SK-N-SH treated with all-trans-retinoic acid at 6 μM for 48 hours (cell line): ENCODE data around the gene IQSEC1.
A peak's percentile ranks its signal among the peaks of the same experiment; 100 is the strongest.

ENCODE experiments used
- ATAC-seq: fragments of 200-7000 bp; cut with Tn5 transposase; 3 replicates; pipeline ENCODE4 v1.9.1; 2020; ENCODE audit warnings: mild to moderate bottlenecking, moderate library complexity
- ARNTL ChIP-seq: fragments of 450-650 bp; formaldehyde crosslinking; IDR thresholded peaks from 2 replicates; pipeline ENCODE4 v1.5.0; 2020; ENCODE audit warnings: low read depth, mild to moderate bottlenecking, moderate library complexity, borderline replicate concordance
- BACH2 ChIP-seq: fragments of 250-450 bp; sonication (Bioruptor Pico); IDR thresholded peaks from 2 replicates; pipeline ENCODE4 v1.9.0; 2021; ENCODE audit warnings: mild to moderate bottlenecking, borderline replicate concordance
- CREB5 ChIP-seq: fragments of 250-450 bp; sonication (Bioruptor Pico); IDR thresholded peaks from 2 replicates; pipeline ENCODE4 v1.5.1; 2020; ENCODE audit warnings: low read depth, mild to moderate bottlenecking, moderate library complexity
- CSDC2 ChIP-seq: fragments of 250-450 bp; sonication (Bioruptor Pico); IDR thresholded peaks from 2 replicates; pipeline ENCODE4 v1.5.0; 2020; ENCODE audit warnings: mild to moderate bottlenecking, moderate library complexity
- CSRNP3 ChIP-seq: fragments of 250-450 bp; sonication (Bioruptor Pico); IDR thresholded peaks from 2 replicates; pipeline ENCODE4 v1.5.1; 2021; ENCODE audit warnings: mild to moderate bottlenecking, moderate library complexity
- ESRRG ChIP-seq: fragments of 250-450 bp; sonication (Bioruptor Pico); IDR thresholded peaks from 2 replicates; pipeline ENCODE4 v1.6.1; 2021; ENCODE audit warnings: mild to moderate bottlenecking
- GLIS3 ChIP-seq: fragments of 250-450 bp; sonication (Bioruptor Pico); IDR thresholded peaks from 2 replicates; pipeline ENCODE4 v1.5.0; 2020; ENCODE audit warnings: mild to moderate bottlenecking, moderate library complexity
- ISL1 ChIP-seq: fragments of 250-450 bp; sonication (Bioruptor Pico); IDR thresholded peaks from 2 replicates; pipeline ENCODE4 v2.1.2; 2022; ENCODE audit warnings: mild to moderate bottlenecking, moderate library complexity
- OSR1 ChIP-seq: fragments of 250-450 bp; sonication (Bioruptor Pico); IDR thresholded peaks from 2 replicates; pipeline ENCODE4 v1.8.0; 2022; ENCODE audit warnings: moderate library complexity, mild to moderate bottlenecking, inconsistent platforms
- PPARA ChIP-seq: fragments of 250-450 bp; sonication (Bioruptor Pico); IDR thresholded peaks from 2 replicates; pipeline ENCODE4 v1.5.0; 2020; ENCODE audit warnings: mild to moderate bottlenecking, borderline replicate concordance
- RARB ChIP-seq: fragments of 250-450 bp; sonication (Bioruptor Pico); IDR thresholded peaks from 2 replicates; pipeline ENCODE4 v1.8.0; 2021; ENCODE audit warnings: mild to moderate bottlenecking, moderate library complexity
- SNAI2 ChIP-seq: fragments of 250-450 bp; sonication (Bioruptor Pico); IDR thresholded peaks from 2 replicates; pipeline ENCODE4 v1.5.0; 2020; ENCODE audit warnings: mild to moderate bottlenecking, moderate library complexity
- TCF4 ChIP-seq: fragments of 250-450 bp; sonication (Bioruptor Pico); IDR thresholded peaks from 2 replicates; pipeline ENCODE4 v1.8.0; 2021; ENCODE audit warnings: mild to moderate bottlenecking, moderate library complexity, borderline replicate concordance
- TOX ChIP-seq: fragments of 250-450 bp; sonication (Bioruptor Pico); IDR thresholded peaks from 2 replicates; pipeline ENCODE4 v1.8.0; 2021; ENCODE audit warnings: mild to moderate bottlenecking, moderate library complexity, borderline replicate concordance
- TSHZ2 ChIP-seq: fragments of 250-450 bp; sonication (Bioruptor Pico); IDR thresholded peaks from 2 replicates; pipeline ENCODE4 v1.5.0; 2020; ENCODE audit warnings: mild to moderate bottlenecking, moderate library complexity
- ZC3H10 ChIP-seq: fragments of 250-450 bp; sonication (Bioruptor Pico); IDR thresholded peaks from 2 replicates; pipeline ENCODE4 v1.5.1; 2021; ENCODE audit warnings: mild to moderate bottlenecking, moderate library complexity
- ZFP3 ChIP-seq: fragments of 250-450 bp; sonication (Bioruptor Pico); IDR thresholded peaks from 2 replicates; pipeline ENCODE4 v1.5.0; 2020; ENCODE audit warnings: mild to moderate bottlenecking, moderate library complexity
- ZFP30 ChIP-seq: fragments of 450-650 bp; formaldehyde crosslinking; IDR thresholded peaks from 2 replicates; pipeline ENCODE4 v1.5.0; 2022; ENCODE audit warnings: mild to moderate bottlenecking, moderate library complexity
- ZNF565 ChIP-seq: fragments of 450-650 bp; formaldehyde crosslinking; conservative IDR thresholded peaks from 2 replicates; pipeline ENCODE4 v1.5.0; 2020; ENCODE audit warnings: low read depth, mild to moderate bottlenecking, moderate library complexity
- ZNF70 ChIP-seq: fragments of 450-650 bp; formaldehyde crosslinking; IDR thresholded peaks from 2 replicates; pipeline ENCODE4 v1.5.0; 2020; ENCODE audit warnings: mild to moderate bottlenecking, moderate library complexity
- ZNF8 ChIP-seq: fragments of 450-650 bp; formaldehyde crosslinking; IDR thresholded peaks from 2 replicates; pipeline ENCODE4 v1.5.0; 2020; ENCODE audit warnings: mild to moderate bottlenecking, moderate library complexity

IQSEC1 gene

GRCh38 chr3:12994607-12995388 lies 78.4 kb downstream of the IQSEC1 start:
- TF ChIP-seq CSDC2 (CRISPR knock-in tag) (no peak), GLIS3 (CRISPR knock-in tag) (no peak), SNAI2 (CRISPR knock-in tag) (0 out of 2 replicates have a peak, but pooled peaks have one; percentile 22), OSR1 (CRISPR knock-in tag) (no peak), ZC3H10 (CRISPR knock-in tag) (no peak), TOX (no peak), ZFP3 (CRISPR knock-in tag) (0 out of 2 replicates have a peak, but pooled peaks have one; percentile 34)
- peak; percentile 94 for ATAC-seq

- ATAC-seq = peak; percentile 61
- no peak for TF ChIP-seq PPARA (CRISPR knock-in tag)
- TF ChIP-seq BACH2 = no peak
- TF ChIP-seq, all 23 proteins: peak for 0
Observed at GRCh38 chr3:12994357-12994606, 78.9 kb downstream of the IQSEC1 start.

- ATAC-seq = peak; percentile 11
- TF ChIP-seq BACH2 (no peak), TOX (no peak), ZNF8 (CRISPR knock-in tag) (no peak), SNAI2 (CRISPR knock-in tag) (no peak), ZFP30 (CRISPR knock-in tag) (no peak), CREB5 (CRISPR knock-in tag) (no peak), ISL1 (no peak)
Observed at GRCh38 chr3:12993517-12994356, 79.5 kb downstream of the IQSEC1 start.

GRCh38 chr3:12992629-12993516 lies 80.4 kb downstream of the IQSEC1 start:
- TF ChIP-seq OSR1 (CRISPR knock-in tag) = no peak
- TF ChIP-seq CSDC2 (CRISPR knock-in tag) = no peak
- no peak for TF ChIP-seq ISL1
- no peak for TF ChIP-seq SNAI2 (CRISPR knock-in tag)
- no peak for TF ChIP-seq ESRRG
- no peak for TF ChIP-seq ARNTL (CRISPR knock-in tag)
- TF ChIP-seq ZFP30 (CRISPR knock-in tag) = no peak
- no peak for TF ChIP-seq ZNF70 (CRISPR knock-in tag)
- TF ChIP-seq TSHZ2 = no peak
- no peak for TF ChIP-seq ZC3H10 (CRISPR knock-in tag)
- no peak for TF ChIP-seq ZNF8 (CRISPR knock-in tag)
- TF ChIP-seq CSRNP3 = no peak
- TF ChIP-seq BACH2 = no peak
- no peak for TF ChIP-seq ZNF565 (CRISPR knock-in tag)
- TF ChIP-seq RARB (CRISPR knock-in tag) = no peak
- TF ChIP-seq TCF4 (CRISPR knock-in tag) = no peak
- TF ChIP-seq CREB5 (CRISPR knock-in tag) = no peak
- no peak for TF ChIP-seq PPARA (CRISPR knock-in tag)
- no peak for TF ChIP-seq ZFP3 (CRISPR knock-in tag)
- ATAC-seq = peak; percentile 3; the same call in 1 of the 3 replicates
